Naive thymus-derived CD4-positive, alpha-beta T cell (primary cell): Measurements from ENCODE around the gene MARF1. TPM values are rescaled to one million over a fixed set of nuclear protein-coding genes. Genes with fewer than 3 reads are reported as not detected.
"Not testable (repeated sequence)": the region's sequence is repeated elsewhere in the genome, so short reads cannot be mapped to it uniquely, and the experiment has no call there.

Experiments used
- ATAC-seq: fragments of 150-1000 bp; cut with Tn5 transposase; 2 replicates; pipeline ENCODE4 v1.10.0; 2021; ENCODE audit warnings: mild to moderate bottlenecking, moderate library complexity
- CTCF ChIA-PET: fragments of 350-600 bp; sonication (Branson Sonifier 250); formaldehyde crosslinking; loops from one replicate; lab custom pipeline; 2021; ENCODE audit warnings: antibody characterized with exemption; lab: Charles Lee
- POLR2A ChIA-PET: fragments of 350-600 bp; sonication (Branson Sonifier 250); formaldehyde crosslinking; loops from one replicate; lab custom pipeline; 2021; ENCODE audit warnings: antibody characterized with exemption, inconsistent platforms; lab: Charles Lee
- DNase-seq, 9 donors: peaks; one replicate each; pipeline versions ENCODE4 v3.0.0 to v3.0.0-alpha.2; 2020 to 2022; ENCODE audit warnings: mixed read lengths in 1 of 9
- H3K27ac ChIP-seq: one replicate; pipeline ENCODE4 v1.7.0; 2013; ENCODE audit warnings: mild to moderate bottlenecking, low read depth, low read length, moderate library complexity
- H3K27me3 ChIP-seq, 2 donors: one replicate each; pipeline ENCODE4 v1.7.0; 2013; ENCODE audit warnings: low read length in 2 of 2, mild to moderate bottlenecking in 2 of 2, moderate library complexity in 2 of 2; ENCODE audit not compliant: control insufficient read depth in 2 of 2, insufficient read depth in 2 of 2
- H3K36me3 ChIP-seq, 3 experiments: 1 replicate in 2 of 3; 2 replicates in 1 of 3; pipeline ENCODE4 v1.7.0; 2013; ENCODE audit warnings: low read length in 3 of 3, mild to moderate bottlenecking in 3 of 3, moderate library complexity in 1 of 3; ENCODE audit not compliant: insufficient read depth in 3 of 3, control insufficient read depth in 2 of 3
- H3K4me1 ChIP-seq, 2 donors: one replicate each; pipeline ENCODE4 v1.7.0; 2013; ENCODE audit warnings: low read length in 2 of 2, mild to moderate bottlenecking in 2 of 2, moderate library complexity in 1 of 2; ENCODE audit not compliant: control insufficient read depth in 2 of 2, insufficient read depth in 2 of 2
- H3K4me3 ChIP-seq: 2 replicates; pipeline ENCODE4 v1.7.0; 2013; ENCODE audit warnings: mild to moderate bottlenecking, low read length
- H3K9me3 ChIP-seq, 3 experiments: 1 replicate in 2 of 3; 2 replicates in 1 of 3; pipeline ENCODE4 v1.7.0; 2013; ENCODE audit warnings: low read length in 3 of 3; ENCODE audit not compliant: control insufficient read depth in 2 of 3
- H3K27ac Mint-ChIP-seq, 9 donors: one replicate each; pipeline ENCODE4 v1.8.0; 2020 to 2022; ENCODE audit warnings: mixed read lengths in 9 of 9, mild to moderate bottlenecking in 8 of 9, moderate library complexity in 5 of 9, inconsistent platforms in 2 of 9
- H3K27me3 Mint-ChIP-seq, 5 donors: one replicate each; pipeline ENCODE4 v1.8.0; 2021 to 2022; ENCODE audit warnings: mixed read lengths in 5 of 5, mild to moderate bottlenecking in 1 of 5
- H3K36me3 Mint-ChIP-seq, 5 donors: one replicate each; pipeline ENCODE4 v1.8.0; 2020 to 2022; ENCODE audit warnings: mixed read lengths in 5 of 5, mild to moderate bottlenecking in 3 of 5, inconsistent platforms in 1 of 5
- H3K4me1 Mint-ChIP-seq, 7 donors: one replicate each; pipeline ENCODE4 v1.8.0; 2020 to 2022; ENCODE audit warnings: mixed read lengths in 7 of 7, mild to moderate bottlenecking in 3 of 7, inconsistent platforms in 1 of 7
- H3K4me3 Mint-ChIP-seq, 10 donors: one replicate each; pipeline ENCODE4 v1.8.0; 2020 to 2022; ENCODE audit warnings: mild to moderate bottlenecking in 10 of 10, mixed read lengths in 10 of 10, moderate library complexity in 6 of 10, inconsistent platforms in 2 of 10
- H3K9me3 Mint-ChIP-seq, 11 donors: one replicate each; pipeline ENCODE4 v1.8.0; 2020 to 2022; ENCODE audit warnings: mixed read lengths in 11 of 11, mild to moderate bottlenecking in 4 of 11, inconsistent platforms in 1 of 11, moderate library complexity in 1 of 11
- intact Hi-C, 2 donors: fragments of 100-400 bp; cut with micrococcal nuclease; formaldehyde crosslinking; loops; one replicate each; pipeline ENCODE4 v1.15.1; 2023
- polyA plus RNA-seq, 2 donors: library from polyadenylated mRNA; unstranded; fragments of 300-500 nt; fragmentation: Illumina TruSeq; gene quantifications; one replicate each; pipeline ENCODE4 v1.2.3, GENCODE V29; 2021
- total RNA-seq, 6 experiments: library from RNA in 5 of 6; stranded (reverse) in 5 of 6; gene quantifications; 1 replicate in 5 of 6; 2 replicates in 1 of 6; pipeline ENCODE4 v1.2.3 and lab custom pipeline; 2021 to 2026

Gene MARF1
- total and polyA plus RNA-seq, 7 experiments from 2014 or later: 12.5 to 259 (median 157) TPM

DNA sequence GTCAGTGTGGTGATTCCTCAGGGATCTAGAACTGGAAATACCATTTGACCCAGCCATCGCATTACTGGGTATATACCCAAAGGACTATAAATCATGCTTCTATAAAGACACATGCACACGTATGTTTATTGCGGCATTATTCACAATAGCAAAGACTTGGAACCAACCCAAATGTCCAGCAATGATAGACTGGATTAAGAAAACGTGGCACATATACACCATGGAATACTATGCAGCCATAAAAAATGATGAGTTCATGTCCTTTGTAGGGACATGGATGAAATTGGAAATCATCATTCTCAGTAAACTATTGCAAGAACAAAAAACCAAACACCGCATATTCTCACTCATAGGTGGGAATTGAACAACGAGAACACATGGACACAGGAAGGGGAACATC is 12.6 kb upstream of the MARF1 start:
- H3K9me3 Mint-ChIP-seq, H3K4me3 ChIP-seq, H3K4me3 Mint-ChIP-seq, H3K9me3 ChIP-seq, POLR2A ChIA-PET, ATAC-seq, DNase-seq, H3K27me3 Mint-ChIP-seq, H3K27ac ChIP-seq, intact Hi-C loops, H3K27me3 ChIP-seq, CTCF ChIA-PET, H3K27ac Mint-ChIP-seq: not testable (repeated sequence)
- peaks cover 2 to 26% (median 15%) of the 10 kb centered on the region in 5 donors for H3K36me3 Mint-ChIP-seq
- peaks cover 26 to 80% (median 59%) of the 10 kb centered on the region in 7 donors for H3K4me1 Mint-ChIP-seq
- Histone ChIP-seq H3K36me3 (peaks cover 0 to 17% (median 0%) of the 10 kb centered on the region in 3 experiments), H3K4me1 (peaks cover 12 to 30% of the 10 kb centered on the region in 2 donors)

GRCh38 chr16:15654591-15654990 is 11.6 kb upstream of the MARF1 start:
- Histone ChIP-seq H3K36me3 (peaks cover 0 to 22% (median 0%) of the 10 kb centered on the region in 3 experiments), H3K9me3 (no peaks in the 10 kb centered on the region), H3K4me3 (no peak overlapping the region), H3K4me1 (peaks cover 12 to 22% of the 10 kb centered on the region in 2 donors), H3K27ac (no peak overlapping the region), H3K27me3 (no peaks in the 10 kb centered on the region)
- ATAC-seq (no peak), DNase-seq (no peak)
- Mint-ChIP-seq H3K4me3 (no peak overlapping the region), H3K9me3 (peaks cover 0 to 3% (median 0%) of the 10 kb centered on the region in 11 donors), H3K27ac (peak overlapping the region in 2 of 9 donors; percentile 38 to 63), H3K4me1 (peaks cover 22 to 74% (median 55%) of the 10 kb centered on the region in 7 donors), H3K27me3 (peaks cover 0 to 2% (median 0%) of the 10 kb centered on the region in 5 donors), H3K36me3 (peaks cover 0 to 24% (median 13%) of the 10 kb centered on the region in 5 donors)
- intact Hi-C loops: no loop called here
- POLR2A ChIA-PET: interaction anchor here (4.7 kb wide), 1 partner anchor 12 kb away, joined by 33 read pairs; the partner anchor contains the start of gene MARF1
- CTCF ChIA-PET: interaction anchor here (0.5 to 2.8 kb wide), 2 partner anchors 12 to 297 kb away, joined by 3 to 7 read pairs; partner anchors contain the start of gene MARF1

DNA sequence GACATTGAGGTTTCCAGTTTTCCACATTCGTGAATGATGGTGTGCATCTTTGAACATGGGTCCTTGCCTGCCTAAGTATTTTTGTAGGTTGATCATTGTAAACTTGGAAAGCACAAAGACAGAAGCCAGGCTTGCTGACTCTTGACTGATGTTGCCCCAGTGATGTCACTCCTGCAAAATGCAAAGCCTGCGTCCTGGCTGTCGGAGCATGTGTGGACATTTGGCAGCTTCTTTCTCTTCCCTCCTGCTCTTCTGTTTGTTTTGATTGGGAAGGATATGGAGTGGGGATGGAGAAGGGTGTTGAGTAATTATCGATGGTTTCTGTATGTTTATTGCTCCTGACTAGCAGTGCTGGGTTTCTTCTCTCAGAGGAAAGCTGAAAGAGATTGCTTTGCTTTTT is 10.3 kb upstream of the MARF1 start:
- ChIA-PET CTCF (interaction anchor here (2.8 kb wide), 1 partner anchor 11 kb away, joined by 7 read pairs; the partner anchor contains the start of gene MARF1), POLR2A (interaction anchor here (0.5 to 4.7 kb wide), 5 partner anchors 10 to 53 kb away, joined by 3 to 33 read pairs (median 6); partner anchors contain the start of gene MARF1)
- Mint-ChIP-seq H3K27me3 (peaks cover 0 to 2% (median 0%) of the 10 kb centered on the region in 5 donors), H3K36me3 (peaks cover 0 to 22% (median 13%) of the 10 kb centered on the region in 5 donors), H3K27ac (peak overlapping the region in 7 of 9 donors; percentile 55 to 98 (median 76)), H3K4me3 (peak overlapping the region; percentile 16 to 100 (median 98)), H3K4me1 (peaks cover 16 to 60% (median 47%) of the 10 kb centered on the region in 7 donors), H3K9me3 (peaks cover 0 to 3% (median 0%) of the 10 kb centered on the region in 11 donors)
- Histone ChIP-seq H3K4me1 (peaks cover 7 to 18% of the 10 kb centered on the region in 2 donors), H3K9me3 (no peaks in the 10 kb centered on the region), H3K4me3 (no peak overlapping the region), H3K36me3 (peaks cover 0 to 22% (median 0%) of the 10 kb centered on the region in 3 experiments), H3K27me3 (no peaks in the 10 kb centered on the region), H3K27ac (no peak overlapping the region)
- no peak for ATAC-seq
- DNase-seq: no peak
- intact Hi-C loops: no loop called here

- Histone ChIP-seq H3K4me1 (peaks cover 7 to 14% of the 10 kb centered on the region in 2 donors), H3K36me3 (peaks cover 0 to 22% (median 0%) of the 10 kb centered on the region in 3 experiments), H3K9me3 (no peaks in the 10 kb centered on the region), H3K27ac (peak overlapping the region; percentile 29), H3K27me3 (no peaks in the 10 kb centered on the region), H3K4me3 (no peak overlapping the region)
- DNase-seq (no peak), ATAC-seq (no peak)
- H3K4me1 Mint-ChIP-seq: peaks cover 11 to 53% (median 41%) of the 10 kb centered on the region in 7 donors
- peaks cover 0 to 17% (median 13%) of the 10 kb centered on the region in 5 donors for H3K36me3 Mint-ChIP-seq
- H3K9me3 Mint-ChIP-seq: peaks cover 0 to 3% (median 0%) of the 10 kb centered on the region in 11 donors
- H3K27me3 Mint-ChIP-seq: peaks cover 0 to 2% (median 0%) of the 10 kb centered on the region in 5 donors
- intact Hi-C loops: no loop called here
- H3K4me3 Mint-ChIP-seq: peak overlapping the region; percentile 56 to 100 (median 99)
- H3K27ac Mint-ChIP-seq: peak overlapping the region in 8 of 9 donors; percentile 26 to 98 (median 74)
- ChIA-PET POLR2A (interaction anchor here (0.5 to 4.7 kb wide), 5 partner anchors 9 to 62 kb away, joined by 3 to 33 read pairs (median 6); partner anchors contain the start of gene MARF1), CTCF (interaction anchor here (2.8 kb wide), 1 partner anchor 10 kb away, joined by 7 read pairs; the partner anchor contains the start of gene MARF1)
Observed at GRCh38 chr16:15652293-15653001, 9.5 kb upstream of the MARF1 start.

GRCh38 chr16:15650698-15651171 is 7.8 kb upstream of the MARF1 start:
- H3K36me3 ChIP-seq: peaks cover 0 to 22% (median 0%) of the 10 kb centered on the region in 3 experiments
- H3K9me3 ChIP-seq: no peaks in the 10 kb centered on the region
- H3K4me1 Mint-ChIP-seq: peaks cover 10 to 37% (median 35%) of the 10 kb centered on the region in 7 donors
- peaks cover 7 to 14% of the 10 kb centered on the region in 2 donors for H3K4me1 ChIP-seq
- peak overlapping the region; percentile 98 for H3K27ac ChIP-seq
- H3K27ac Mint-ChIP-seq: peak overlapping the region; percentile 93 to 99 (median 99)
- intact Hi-C loops: loop anchor here (1.0 kb wide), 5 partner anchors 7 to 59 kb away; partner anchors contain the start of gene MARF1 (in 1 of the 2)
- ChIA-PET CTCF (interaction anchor here (0.9 kb wide), 1 partner anchor 10 kb away, joined by 6 read pairs; no protein-coding TSS in a partner anchor), POLR2A (interaction anchor here (0.6 to 4.7 kb wide), 10 partner anchors 8 to 111 kb away, joined by 3 to 33 read pairs (median 4); partner anchors contain the start of gene MARF1)
- no peaks in the 10 kb centered on the region for H3K27me3 ChIP-seq
- peak overlapping the region; percentile 98 to 100 (median 99) for H3K4me3 Mint-ChIP-seq
- peaks cover 0 to 2% (median 0%) of the 10 kb centered on the region in 5 donors for H3K27me3 Mint-ChIP-seq
- DNase-seq (peak in 5 of 9 donors; percentile 6 to 63 (median 24)), ATAC-seq (peak; percentile 39)
- H3K4me3 ChIP-seq: peak overlapping the region; percentile 84
- H3K9me3 Mint-ChIP-seq: peaks cover 0 to 3% (median 0%) of the 10 kb centered on the region in 11 donors
- H3K36me3 Mint-ChIP-seq: peaks cover 0 to 8% (median 6%) of the 10 kb centered on the region in 5 donors
